ENCODE data around the gene PLA2G4A. TPM values are rescaled to one million over a fixed set of nuclear protein-coding genes. Genes with fewer than 3 reads are reported as not detected.

The PLA2G4A gene
- total RNA-seq, 4 donors from 2014 or later: 3.0 to 4.6 (median 4.1) TPM

- DNase-seq (ENCODE audit: extremely low spot score): no peak
- WGBS: 75% methylated on average over 5 of the region's 5 CpGs
- intact Hi-C loops (cut with DNase I): no loop called here
- Histone ChIP-seq H3K4me3 (no peak overlapping the region), H3K9me3 (no peaks in the 10 kb centered on the region), H3K4me1 (no peaks in the 10 kb centered on the region), H3K36me3 (no peaks in the 10 kb centered on the region), H3K27ac (replicated peaks in 1 of 4) (no peak overlapping the region), H3K27me3 (no peaks in the 10 kb centered on the region)
- TF ChIP-seq POLR2AphosphoS5 (IDR thresholded peaks at IDR 0.05) (no peak), EP300 (IDR thresholded peaks at IDR 0.05) (no peak), POLR2A (IDR thresholded peaks at IDR 0.05; ENCODE audit: low read depth) (no peak)
- TF ChIP-seq, protein P1, sequence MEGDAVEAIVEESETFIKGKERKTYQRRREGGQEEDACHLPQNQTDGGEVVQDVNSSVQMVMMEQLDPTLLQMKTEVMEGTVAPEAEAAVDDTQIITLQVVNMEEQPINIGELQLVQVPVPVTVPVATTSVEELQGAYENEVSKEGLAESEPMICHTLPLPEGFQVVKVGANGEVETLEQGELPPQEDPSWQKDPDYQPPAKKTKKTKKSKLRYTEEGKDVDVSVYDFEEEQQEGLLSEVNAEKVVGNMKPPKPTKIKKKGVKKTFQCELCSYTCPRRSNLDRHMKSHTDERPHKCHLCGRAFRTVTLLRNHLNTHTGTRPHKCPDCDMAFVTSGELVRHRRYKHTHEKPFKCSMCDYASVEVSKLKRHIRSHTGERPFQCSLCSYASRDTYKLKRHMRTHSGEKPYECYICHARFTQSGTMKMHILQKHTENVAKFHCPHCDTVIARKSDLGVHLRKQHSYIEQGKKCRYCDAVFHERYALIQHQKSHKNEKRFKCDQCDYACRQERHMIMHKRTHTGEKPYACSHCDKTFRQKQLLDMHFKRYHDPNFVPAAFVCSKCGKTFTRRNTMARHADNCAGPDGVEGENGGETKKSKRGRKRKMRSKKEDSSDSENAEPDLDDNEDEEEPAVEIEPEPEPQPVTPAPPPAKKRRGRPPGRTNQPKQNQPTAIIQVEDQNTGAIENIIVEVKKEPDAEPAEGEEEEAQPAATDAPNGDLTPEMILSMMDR (IDR thresholded peaks at IDR 0.05): no peak
Observed at GRCh38 chr1:186872291-186872690, 43.5 kb downstream of the PLA2G4A start.

GRCh38 chr1:186873687-186874086, 44.9 kb downstream of the PLA2G4A start:
- intact Hi-C loops (cut with DNase I): no loop called here
- Histone ChIP-seq H3K27ac (replicated peaks in 1 of 4) (no peak overlapping the region), H3K4me1 (no peaks in the 10 kb centered on the region), H3K36me3 (no peaks in the 10 kb centered on the region), H3K9me3 (no peaks in the 10 kb centered on the region), H3K4me3 (no peak overlapping the region), H3K27me3 (no peaks in the 10 kb centered on the region)
- TF ChIP-seq POLR2AphosphoS5 (IDR thresholded peaks at IDR 0.05): no peak
- no peak for TF ChIP-seq EP300 (IDR thresholded peaks at IDR 0.05)
- TF ChIP-seq, protein P1 (IDR thresholded peaks at IDR 0.05): no peak
- TF ChIP-seq POLR2A (IDR thresholded peaks at IDR 0.05; ENCODE audit: low read depth): no peak
- WGBS: 98% methylated on average over 1 of the region's 1 CpG
- no peak for DNase-seq (ENCODE audit: extremely low spot score)

GRCh38 chr1:186875896-186876835, 47.4 kb downstream of the PLA2G4A start:
- Histone ChIP-seq H3K27ac (replicated peaks in 1 of 4) (no peak overlapping the region), H3K9me3 (no peaks in the 10 kb centered on the region), H3K4me3 (no peak overlapping the region), H3K27me3 (no peaks in the 10 kb centered on the region), H3K36me3 (no peaks in the 10 kb centered on the region), H3K4me1 (no peaks in the 10 kb centered on the region)
- DNase-seq (ENCODE audit: extremely low spot score): no peak
- intact Hi-C loops (cut with DNase I): no loop called here
- 82% methylated on average over 12 of the region's 12 CpGs for WGBS
- TF ChIP-seq EP300 (IDR thresholded peaks at IDR 0.05): no peak
- TF ChIP-seq POLR2A (IDR thresholded peaks at IDR 0.05; ENCODE audit: low read depth): no peak
- TF ChIP-seq, protein P1 (IDR thresholded peaks at IDR 0.05): no peak
- TF ChIP-seq POLR2AphosphoS5 (IDR thresholded peaks at IDR 0.05): no peak

- Histone ChIP-seq H3K4me3 (no peak overlapping the region), H3K9me3 (no peaks in the 10 kb centered on the region), H3K36me3 (no peaks in the 10 kb centered on the region), H3K27me3 (no peaks in the 10 kb centered on the region), H3K27ac (replicated peaks in 1 of 4) (no peak overlapping the region), H3K4me1 (no peaks in the 10 kb centered on the region)
- whole genome bisulfite sequencing: 75% methylated on average over 2 of the region's 2 CpGs
- intact Hi-C loops (cut with DNase I): no loop called here
- no peak for DNase-seq (ENCODE audit: extremely low spot score)
- TF ChIP-seq, protein P1 (IDR thresholded peaks at IDR 0.05): no peak
- TF ChIP-seq EP300 (IDR thresholded peaks at IDR 0.05) (no peak), POLR2A (IDR thresholded peaks at IDR 0.05; ENCODE audit: low read depth) (no peak), POLR2AphosphoS5 (IDR thresholded peaks at IDR 0.05) (no peak)
Observed at GRCh38 chr1:186878356-186878755, 49.6 kb downstream of the PLA2G4A start.
